ENCODE results near the gene NQO2.

DNA sequence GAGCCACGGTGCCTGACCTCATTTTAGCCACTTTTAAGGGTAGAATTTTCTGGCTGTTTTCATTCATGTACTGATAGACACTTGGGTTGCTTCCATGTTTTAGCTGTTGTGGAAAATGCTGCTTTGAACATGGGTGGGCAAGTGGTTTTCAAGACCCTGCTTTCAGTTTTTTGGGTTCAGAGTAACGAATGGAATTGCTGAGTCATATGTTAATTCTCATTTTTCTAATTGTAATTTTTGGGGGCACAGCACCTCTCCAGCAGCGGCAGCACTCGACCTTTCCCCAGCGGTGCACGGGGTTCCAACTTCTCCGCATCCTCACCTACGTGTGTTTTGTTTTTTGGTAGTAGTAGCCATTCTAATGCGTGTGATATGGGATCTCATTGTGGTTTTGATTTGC is 5.4 kb downstream of the NQO2 start:
- TF ChIP-seq, protein P1, sequence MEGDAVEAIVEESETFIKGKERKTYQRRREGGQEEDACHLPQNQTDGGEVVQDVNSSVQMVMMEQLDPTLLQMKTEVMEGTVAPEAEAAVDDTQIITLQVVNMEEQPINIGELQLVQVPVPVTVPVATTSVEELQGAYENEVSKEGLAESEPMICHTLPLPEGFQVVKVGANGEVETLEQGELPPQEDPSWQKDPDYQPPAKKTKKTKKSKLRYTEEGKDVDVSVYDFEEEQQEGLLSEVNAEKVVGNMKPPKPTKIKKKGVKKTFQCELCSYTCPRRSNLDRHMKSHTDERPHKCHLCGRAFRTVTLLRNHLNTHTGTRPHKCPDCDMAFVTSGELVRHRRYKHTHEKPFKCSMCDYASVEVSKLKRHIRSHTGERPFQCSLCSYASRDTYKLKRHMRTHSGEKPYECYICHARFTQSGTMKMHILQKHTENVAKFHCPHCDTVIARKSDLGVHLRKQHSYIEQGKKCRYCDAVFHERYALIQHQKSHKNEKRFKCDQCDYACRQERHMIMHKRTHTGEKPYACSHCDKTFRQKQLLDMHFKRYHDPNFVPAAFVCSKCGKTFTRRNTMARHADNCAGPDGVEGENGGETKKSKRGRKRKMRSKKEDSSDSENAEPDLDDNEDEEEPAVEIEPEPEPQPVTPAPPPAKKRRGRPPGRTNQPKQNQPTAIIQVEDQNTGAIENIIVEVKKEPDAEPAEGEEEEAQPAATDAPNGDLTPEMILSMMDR (IDR thresholded peaks at IDR 0.05; ENCODE audit: poor library complexity), result no peak
- no peak for TF ChIP-seq EZH2 (IDR thresholded peaks at IDR 0.05; ENCODE audit: borderline replicate concordance)
- TF ChIP-seq EZH2phosphoT487 (IDR thresholded peaks at IDR 0.05; ENCODE audit: low read depth, severe bottlenecking, unreplicated experiment), result no peak

Measured in hepatocyte (in vitro differentiated cells).